Fibroblast of skin of scalp (primary cell): ENCODE results near the gene SLC35E4.

Experiments used
- DNase-seq: peaks from one replicate; pipeline ENCODE4 v3.0.0-alpha.2; 2013

The SLC35E4 gene

DNA sequence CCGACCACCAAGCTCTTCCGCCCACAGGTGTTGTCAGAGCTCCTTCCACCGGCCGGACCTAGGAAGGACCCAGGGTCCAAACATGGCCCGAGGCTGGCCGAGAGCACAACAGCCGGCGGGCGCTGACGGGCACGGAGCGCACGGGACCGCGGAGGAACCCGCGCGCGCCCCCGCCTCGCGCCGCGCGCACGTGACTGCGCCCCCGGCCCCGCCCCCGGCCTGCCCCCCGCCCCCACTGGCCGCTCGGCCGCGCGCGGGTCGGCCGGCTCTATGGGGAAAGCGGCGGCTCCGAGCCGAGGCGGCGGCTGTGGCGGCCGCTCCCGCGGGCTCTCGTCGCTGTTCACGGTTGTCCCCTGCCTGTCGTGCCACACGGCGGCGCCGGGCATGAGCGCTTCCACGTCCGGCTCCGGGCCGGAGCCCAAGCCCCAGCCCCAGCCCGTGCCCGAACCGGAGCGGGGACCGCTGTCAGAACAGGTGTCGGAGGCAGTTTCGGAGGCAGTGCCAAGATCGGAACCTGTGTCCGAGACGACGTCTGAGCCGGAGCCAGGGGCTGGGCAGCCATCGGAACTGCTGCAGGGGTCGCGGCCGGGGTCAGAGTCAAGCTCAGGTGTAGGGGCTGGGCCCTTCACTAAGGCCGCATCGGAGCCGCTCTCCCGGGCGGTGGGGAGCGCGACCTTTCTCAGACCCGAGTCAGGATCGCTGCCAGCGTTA, 59.2 kb downstream of the SLC35E4 start, which contains the start of gene OSBP2:
OSBP2 (plus strand) TSS at position 235 of the 711 bp plus-strand sequence; CDS start at position 271, 36 bp downstream.
- peak; percentile 22 for DNase-seq

DNA sequence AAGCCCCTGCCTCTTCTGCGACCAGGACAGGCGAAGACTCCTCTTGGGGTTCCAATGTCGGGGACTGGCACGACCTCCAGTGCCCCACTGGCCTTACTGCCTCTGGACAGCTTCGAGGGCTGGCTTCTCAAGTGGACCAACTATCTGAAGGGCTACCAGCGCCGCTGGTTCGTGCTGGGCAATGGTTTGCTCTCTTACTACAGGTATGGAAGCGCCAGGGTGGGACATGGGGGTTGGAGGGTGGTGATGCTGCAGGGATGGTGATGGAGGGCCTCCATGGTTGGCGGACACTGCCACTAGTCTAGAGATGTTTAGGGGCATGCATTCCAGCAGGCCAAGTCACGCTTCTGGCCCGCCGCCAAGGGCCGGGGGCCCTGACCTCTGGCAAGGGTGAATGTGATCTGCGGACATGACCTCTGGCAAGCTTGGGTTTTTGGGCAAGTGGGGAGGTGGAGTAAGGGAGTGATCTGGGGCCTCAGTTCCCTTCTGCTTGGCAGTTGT, 59.8 kb downstream of the SLC35E4 start:
- no peak for DNase-seq

DNA sequence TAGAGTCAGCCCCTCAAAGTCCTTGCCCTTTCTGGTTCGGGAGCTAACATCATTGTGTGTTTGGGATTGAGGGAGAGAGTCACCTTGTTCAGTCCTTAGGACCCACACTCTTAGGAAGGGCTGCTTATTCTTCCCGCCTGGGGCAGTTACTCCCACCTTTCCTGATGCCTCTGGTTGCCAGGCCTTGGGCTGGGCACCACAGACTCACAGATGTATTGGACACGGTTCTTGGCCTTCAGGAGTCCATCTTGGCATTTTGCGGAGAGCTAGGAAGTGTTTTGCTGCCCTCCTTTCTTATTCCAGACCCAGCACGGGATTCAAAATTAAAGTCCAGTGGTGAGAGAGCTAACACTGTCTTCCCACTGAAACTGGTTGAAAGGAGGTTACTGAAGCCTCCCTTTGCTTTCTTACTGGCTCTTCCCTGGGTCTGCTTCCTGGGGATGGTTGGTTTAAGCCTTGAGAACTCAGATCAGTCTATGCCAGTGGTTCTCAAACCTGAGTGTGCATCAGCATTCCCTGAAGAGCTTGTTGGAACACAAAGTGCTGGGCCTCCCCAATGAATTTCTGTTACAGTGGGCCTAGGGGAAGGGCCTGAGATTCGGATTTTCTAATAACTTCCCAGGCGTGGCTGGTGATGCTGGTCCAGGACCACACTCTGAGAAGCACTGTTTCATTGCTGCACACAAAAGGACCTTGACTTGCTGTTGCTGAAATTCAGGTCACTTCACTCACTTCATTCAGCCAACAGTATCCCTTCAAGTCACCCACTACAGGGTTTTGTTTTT, 60.5 kb downstream of the SLC35E4 start:
- DNase-seq = no peak
